Right lobe of liver (tissue), 6 donors: ENCODE measurements around the gene MAP3K4. TPM values are rescaled to one million over a fixed set of nuclear protein-coding genes. Genes with fewer than 3 reads are reported as not detected.
A peak's percentile ranks its signal among the peaks of the same experiment; 100 is the strongest.

Experiments
- ATAC-seq, 4 donors: fragments of 200-7000 bp; cut with Tn5 transposase; one replicate each; pipeline ENCODE4 v1.9.1; 2020; ENCODE audit warnings: mild to moderate bottlenecking in 4 of 4, moderate library complexity in 4 of 4
- DNase-seq, 3 donors: peaks; one replicate each; pipeline ENCODE4 v3.0.0-alpha.2; 2020
- H3K27ac ChIP-seq, 3 donors: fragments of 200-600 bp; one replicate each; pipeline ENCODE4 v1.8.0; 2022
- H3K27me3 ChIP-seq, 2 donors: fragments of 200-600 bp; one replicate each; pipeline ENCODE4 v1.8.0; 2022
- H3K36me3 ChIP-seq, 4 donors: fragments of 200-600 bp; sonication (generic) in 1 of 4; one replicate each; pipeline versions ENCODE4 v1.5.1 to v1.8.0; 2017 to 2022; ENCODE audit warnings: control low read depth in 1 of 4
- H3K4me1 ChIP-seq, 4 donors: fragments of 200-600 bp; sonication (generic) in 1 of 4; one replicate each; pipeline versions ENCODE4 v1.5.1 to v1.8.0; 2017 to 2022; ENCODE audit warnings: control low read depth in 1 of 4
- H3K4me3 ChIP-seq, 3 donors: fragments of 200-600 bp; one replicate each; pipeline ENCODE4 v1.8.0; 2022
- H3K9me3 ChIP-seq, 4 donors: fragments of 200-600 bp; sonication (generic) in 1 of 4; one replicate each; pipeline versions ENCODE4 v1.5.1 to v1.8.0; 2017 to 2022; ENCODE audit warnings: control low read depth in 1 of 4
- POLR2A ChIP-seq: fragments of 450-650 bp; IDR thresholded peaks from one replicate; pipeline ENCODE4 v1.6.1; 2017; ENCODE audit warnings: antibody characterized with exemption, mild to moderate bottlenecking
- WGBS: methylation state at CpG from one replicate; pipeline ENCODE4 v1.1.6; 2018; ENCODE audit warnings: low coverage, low lambda C conversion rate; ENCODE audit not compliant: insufficient coverage; ENCODE audit errors: missing lambda C conversion rate; 5-methylcytosine and 5-hydroxymethylcytosine counted together
- intact Hi-C, 2 donors: fragments of 100-400 bp; cut with DNase I; formaldehyde crosslinking; loops; one replicate each; pipeline versions ENCODE4 v1.11.2 to v1.14.1; 2022
- total RNA-seq, 6 experiments: library from RNA; depleted of rRNA in 2 of 6; stranded (reverse); fragments of >200 nt in 2 of 6; fragmentation: NEBNext Ultra II Directional in 3 of 6; extraction: Animal tissue kit (Norgen Biotek cat#: 25700) in 3 of 6; gene quantifications; one replicate each; pipeline versions ENCODE4 v1.1.0 to v1.2.4, GENCODE V29; 2016 to 2023
- TF ChIP-seq, protein P1 (sequence below), 4 donors: fragments of 200-600 bp in 3 of 4; fragments of 450-650 bp in 1 of 4; IDR thresholded peaks; one replicate each; pipeline versions ENCODE4 v1.5.1 to v1.8.0; 2016 to 2022; ENCODE audit warnings: antibody characterized with exemption in 4 of 4, mild to moderate bottlenecking in 2 of 4
- donor health status: DM: no; HTN: yes; CAD: no.
- donor health status: DM: no; HTN: no; CAD: no.
- donor health status: DM: no; HTN: no; CAD: no.
- donor health status: DM: no; HTN: yes; CAD: no.
- donor health status: DM: no; HTN: yes; CAD: no.

Gene MAP3K4
- total RNA-seq, 6 experiments from 2014 or later: 9.4 to 20.5 (median 13.1) TPM

DNA sequence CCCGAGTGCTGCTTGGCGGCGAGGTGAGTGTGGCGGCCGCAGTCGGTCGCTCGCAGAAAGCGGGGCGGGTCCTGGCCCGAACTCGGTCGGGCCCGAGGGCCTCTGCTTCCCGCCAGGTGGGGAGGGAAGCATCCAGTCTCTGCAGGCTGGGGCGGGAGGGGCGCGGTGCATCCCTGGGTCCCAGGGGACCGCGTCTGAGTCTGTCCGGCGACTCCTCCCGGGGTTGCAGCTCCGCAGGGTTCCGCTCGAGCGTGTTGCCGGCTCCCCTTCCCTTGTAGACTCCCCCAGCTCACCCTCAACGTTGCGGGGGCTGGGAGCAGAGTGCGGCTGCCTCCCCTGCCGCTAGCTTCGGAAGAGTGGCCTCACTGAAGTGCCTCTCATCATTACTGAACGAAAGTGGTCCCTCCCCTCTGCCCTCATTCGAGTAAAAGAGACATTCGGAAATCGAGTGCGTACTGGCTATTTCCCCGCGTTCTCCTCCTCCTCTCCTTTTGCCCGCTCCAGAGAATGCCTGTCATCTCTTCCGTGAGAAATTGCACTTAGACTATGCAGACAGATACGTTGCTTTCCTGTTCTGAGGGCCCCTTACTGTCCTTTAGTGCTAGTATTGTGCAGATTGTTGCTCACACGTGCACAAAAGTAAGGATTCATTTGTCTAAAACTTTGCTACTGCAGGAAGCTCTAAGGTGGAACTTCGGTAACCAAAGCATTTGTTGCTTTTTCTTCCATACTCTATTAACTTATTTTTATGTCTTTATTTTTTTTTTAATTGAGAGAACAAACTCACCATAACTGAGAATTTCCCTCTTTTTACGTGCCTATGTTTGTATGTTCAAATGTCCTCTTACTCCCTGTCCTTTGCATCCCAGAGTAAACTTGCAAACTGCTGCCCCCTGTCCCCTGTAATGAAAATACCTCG lies 751 bp downstream of the MAP3K4 start:
- intact Hi-C loops: no loop called here
- TF ChIP-seq POLR2A: no peak
- TF ChIP-seq, protein P1, sequence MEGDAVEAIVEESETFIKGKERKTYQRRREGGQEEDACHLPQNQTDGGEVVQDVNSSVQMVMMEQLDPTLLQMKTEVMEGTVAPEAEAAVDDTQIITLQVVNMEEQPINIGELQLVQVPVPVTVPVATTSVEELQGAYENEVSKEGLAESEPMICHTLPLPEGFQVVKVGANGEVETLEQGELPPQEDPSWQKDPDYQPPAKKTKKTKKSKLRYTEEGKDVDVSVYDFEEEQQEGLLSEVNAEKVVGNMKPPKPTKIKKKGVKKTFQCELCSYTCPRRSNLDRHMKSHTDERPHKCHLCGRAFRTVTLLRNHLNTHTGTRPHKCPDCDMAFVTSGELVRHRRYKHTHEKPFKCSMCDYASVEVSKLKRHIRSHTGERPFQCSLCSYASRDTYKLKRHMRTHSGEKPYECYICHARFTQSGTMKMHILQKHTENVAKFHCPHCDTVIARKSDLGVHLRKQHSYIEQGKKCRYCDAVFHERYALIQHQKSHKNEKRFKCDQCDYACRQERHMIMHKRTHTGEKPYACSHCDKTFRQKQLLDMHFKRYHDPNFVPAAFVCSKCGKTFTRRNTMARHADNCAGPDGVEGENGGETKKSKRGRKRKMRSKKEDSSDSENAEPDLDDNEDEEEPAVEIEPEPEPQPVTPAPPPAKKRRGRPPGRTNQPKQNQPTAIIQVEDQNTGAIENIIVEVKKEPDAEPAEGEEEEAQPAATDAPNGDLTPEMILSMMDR (IDR thresholded peaks at IDR 0.05): peak; percentile 39 to 65 (median 62)
- peak in 1 of 3 donors; percentile 52 for DNase-seq
- H3K4me1 ChIP-seq: peaks cover 0 to 5% (median 0%) of the 10 kb centered on the region in 4 donors
- under 1% methylated on average over 17 of the region's 47 CpGs for WGBS
- peak overlapping the region; percentile 90 to 96 (median 94) for H3K4me3 ChIP-seq
- no peaks in the 10 kb centered on the region for H3K36me3 ChIP-seq
- H3K9me3 ChIP-seq: no peaks in the 10 kb centered on the region
- H3K27me3 ChIP-seq: no peaks in the 10 kb centered on the region
- ATAC-seq: peak; percentile 51 to 67 (median 64)
- peak overlapping the region; percentile 76 to 89 (median 82) for H3K27ac ChIP-seq

DNA sequence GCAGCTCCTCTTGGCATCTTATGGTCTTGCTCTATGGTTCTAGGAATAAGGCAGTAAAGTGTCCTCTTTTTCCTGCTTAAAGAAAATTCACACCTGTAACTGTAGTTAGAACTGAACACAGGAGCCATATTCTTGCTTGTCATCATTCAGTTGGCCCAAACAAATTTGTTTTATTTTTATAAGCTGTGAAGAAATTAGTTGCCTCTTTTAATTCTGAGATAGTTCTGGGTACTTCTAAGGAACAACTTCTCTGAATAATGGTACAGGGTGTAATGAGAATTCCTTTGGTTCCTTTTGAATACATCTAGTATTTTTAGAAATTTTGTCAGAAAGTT lies 1.4 kb downstream of the MAP3K4 start:
- TF ChIP-seq, protein P1 (IDR thresholded peaks at IDR 0.05): no peak
- no peak for TF ChIP-seq POLR2A
- ATAC-seq: no peak
- intact Hi-C loops: no loop called here

DNA sequence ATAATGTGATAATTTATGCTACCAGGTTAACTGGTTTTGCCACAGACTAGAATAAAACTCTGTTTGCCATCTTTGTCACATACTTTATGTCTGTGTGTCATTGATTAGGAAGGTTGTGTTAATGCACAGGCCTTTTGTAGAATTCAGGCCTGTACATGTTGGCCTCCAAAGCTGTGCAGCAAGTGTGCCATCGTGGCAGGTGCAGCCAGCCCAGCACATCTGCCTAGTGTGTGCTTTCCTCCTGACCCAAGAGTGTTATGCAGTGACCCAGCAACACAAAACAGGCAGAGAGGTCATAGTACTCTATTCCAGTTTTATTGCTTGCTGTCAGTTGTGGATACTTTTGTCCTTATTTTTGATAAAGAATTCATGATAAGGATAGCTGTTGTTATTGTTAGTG lies 3.7 kb downstream of the MAP3K4 start:
- WGBS: no CpG with 5 or more reads among the region's 1 CpG
- DNase-seq: no peak
- Histone ChIP-seq H3K9me3 (no peaks in the 10 kb centered on the region), H3K4me3 (no peak overlapping the region), H3K27ac (no peak overlapping the region), H3K4me1 (peaks cover 0 to 5% (median 0%) of the 10 kb centered on the region in 4 donors), H3K27me3 (no peaks in the 10 kb centered on the region), H3K36me3 (no peaks in the 10 kb centered on the region)
- no peak for ATAC-seq
- TF ChIP-seq POLR2A: no peak
- TF ChIP-seq, protein P1 (IDR thresholded peaks at IDR 0.05): no peak
- intact Hi-C loops: no loop called here

More for the DNA sequence above, 1.4 kb downstream of the MAP3K4 start:
- peaks cover 0 to 5% (median 0%) of the 10 kb centered on the region in 4 donors for H3K4me1 ChIP-seq
- H3K4me3 ChIP-seq: peak overlapping the region in 2 of 3 donors; percentile 90 to 94
- H3K27me3 ChIP-seq: no peaks in the 10 kb centered on the region
- no peaks in the 10 kb centered on the region for H3K9me3 ChIP-seq
- no peaks in the 10 kb centered on the region for H3K36me3 ChIP-seq
- no peak for DNase-seq
- H3K27ac ChIP-seq: no peak overlapping the region

DNA sequence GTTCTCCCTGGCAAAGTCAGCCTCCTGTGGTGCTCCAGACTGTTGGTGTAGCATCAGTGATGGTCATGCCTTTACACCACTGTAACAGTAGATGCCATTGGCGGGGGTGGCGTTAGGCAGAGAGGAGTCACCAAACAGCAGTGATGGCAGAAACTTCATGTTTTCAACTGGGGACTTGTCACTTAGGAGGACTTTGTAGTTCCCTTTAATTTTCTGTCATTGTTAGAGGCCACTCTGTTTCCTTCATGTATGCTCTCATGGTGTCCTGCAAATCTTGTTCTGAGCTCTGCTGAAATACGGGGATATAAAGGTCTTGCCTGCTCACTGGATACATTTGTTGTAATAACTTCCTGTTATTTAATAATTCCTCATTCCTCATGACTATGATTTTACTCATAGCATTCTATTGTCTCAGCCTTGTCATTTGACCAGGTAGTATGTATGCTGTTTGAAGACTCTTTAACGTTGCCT lies 4.6 kb downstream of the MAP3K4 start:
- Histone ChIP-seq H3K9me3 (no peaks in the 10 kb centered on the region), H3K36me3 (no peaks in the 10 kb centered on the region), H3K27ac (no peak overlapping the region), H3K27me3 (no peaks in the 10 kb centered on the region), H3K4me3 (no peak overlapping the region), H3K4me1 (no peaks in the 10 kb centered on the region)
- ATAC-seq (no peak), DNase-seq (no peak)
- TF ChIP-seq, protein P1 (IDR thresholded peaks at IDR 0.05): no peak
- TF ChIP-seq POLR2A: no peak
- intact Hi-C loops: no loop called here
- WGBS: 64% methylated on average over 2 of the region's 4 CpGs
